ENCODE results near the gene SLC35B2.

The SLC35B2 gene

GRCh38 chr6:44227148-44227793 is 30.1 kb downstream of the SLC35B2 start:
- H3K27ac ChIP-seq, result no peak overlapping the region
- H3K4me3 ChIP-seq (ENCODE audit: low read depth in 1 of 2, low read length in 1 of 2), result no peak overlapping the region
- peaks cover 58 to 64% of the 10 kb centered on the region in 2 experiments for H3K4me1 ChIP-seq (ENCODE audit: control insufficient read depth in 1 of 2, insufficient read depth in 1 of 2, low read depth in 1 of 2, low read length in 1 of 2)
- TF ChIP-seq CTCF (IDR thresholded peaks at IDR 0.05), result no peak
- H3K36me3 ChIP-seq, result no peaks in the 10 kb centered on the region
- peaks cover 12% of the 10 kb centered on the region for H3K27me3 ChIP-seq
- no peaks in the 10 kb centered on the region for H3K9me3 ChIP-seq

- no peaks in the 10 kb centered on the region for H3K9me3 ChIP-seq
- peaks cover 12% of the 10 kb centered on the region for H3K27me3 ChIP-seq
- peaks cover 58 to 63% of the 10 kb centered on the region in 2 experiments for H3K4me1 ChIP-seq (ENCODE audit: control insufficient read depth in 1 of 2, insufficient read depth in 1 of 2, low read depth in 1 of 2, low read length in 1 of 2)
- no peaks in the 10 kb centered on the region for H3K36me3 ChIP-seq
- no peak for TF ChIP-seq CTCF (IDR thresholded peaks at IDR 0.05)
- peak overlapping the region; percentile 76 for H3K27ac ChIP-seq
- H3K4me3 ChIP-seq (ENCODE audit: low read depth in 1 of 2, low read length in 1 of 2), result peak overlapping the region in 1 of 2 experiments; percentile 0
Observed at GRCh38 chr6:44226368-44227147, 30.8 kb downstream of the SLC35B2 start.

GRCh38 chr6:44225579-44226325 is 31.6 kb downstream of the SLC35B2 start:
- no peaks in the 10 kb centered on the region for H3K36me3 ChIP-seq

GRCh38 chr6:44224965-44225305 is 32.4 kb downstream of the SLC35B2 start:
- H3K9me3 ChIP-seq, result no peaks in the 10 kb centered on the region
- H3K36me3 ChIP-seq, result no peaks in the 10 kb centered on the region
- H3K4me3 ChIP-seq (ENCODE audit: low read depth in 1 of 2, low read length in 1 of 2), result no peak overlapping the region
- H3K27ac ChIP-seq, result no peak overlapping the region
- peaks cover 12% of the 10 kb centered on the region for H3K27me3 ChIP-seq
- H3K4me1 ChIP-seq (ENCODE audit: control insufficient read depth in 1 of 2, insufficient read depth in 1 of 2, low read depth in 1 of 2, low read length in 1 of 2), result peaks cover 59 to 61% of the 10 kb centered on the region in 2 experiments
- no peak for TF ChIP-seq CTCF (IDR thresholded peaks at IDR 0.05)

More at GRCh38 chr6:44225579-44226325, 31.6 kb downstream of the SLC35B2 start:
- H3K4me3 ChIP-seq (ENCODE audit: low read depth in 1 of 2, low read length in 1 of 2), result peak overlapping the region in 1 of 2 experiments; percentile 0
- no peak for TF ChIP-seq CTCF (IDR thresholded peaks at IDR 0.05)
- peaks cover 59 to 64% of the 10 kb centered on the region in 2 experiments for H3K4me1 ChIP-seq (ENCODE audit: control insufficient read depth in 1 of 2, insufficient read depth in 1 of 2, low read depth in 1 of 2, low read length in 1 of 2)
- no peaks in the 10 kb centered on the region for H3K9me3 ChIP-seq
- H3K27ac ChIP-seq, result peak overlapping the region; percentile 76
- H3K27me3 ChIP-seq, result peaks cover 12% of the 10 kb centered on the region

GRCh38 chr6:44224029-44224964 is 33.0 kb downstream of the SLC35B2 start:
- H3K4me1 ChIP-seq (ENCODE audit: control insufficient read depth in 1 of 2, insufficient read depth in 1 of 2, low read depth in 1 of 2, low read length in 1 of 2), result peaks cover 56 to 61% of the 10 kb centered on the region in 2 experiments
- TF ChIP-seq CTCF (IDR thresholded peaks at IDR 0.05), result no peak
- H3K9me3 ChIP-seq, result no peaks in the 10 kb centered on the region
- H3K27ac ChIP-seq, result no peak overlapping the region
- peaks cover 12% of the 10 kb centered on the region for H3K27me3 ChIP-seq
- peak overlapping the region; percentile 31 to 66 for H3K4me3 ChIP-seq (ENCODE audit: low read depth in 1 of 2, low read length in 1 of 2)
- H3K36me3 ChIP-seq, result no peaks in the 10 kb centered on the region

All from neutrophil (primary cell).